ENCODE data around the gene PPL. TPM values are rescaled to one million over a fixed set of nuclear protein-coding genes. Genes with fewer than 3 reads are reported as not detected.

The PPL gene
- total and polyA plus RNA-seq, 2 of the 13 experiments (the other 11 are each of a cell fraction or from before 2014, with no cell fraction given), result 5.7 to 6.6 TPM

- TF ChIP-seq, protein P1, sequence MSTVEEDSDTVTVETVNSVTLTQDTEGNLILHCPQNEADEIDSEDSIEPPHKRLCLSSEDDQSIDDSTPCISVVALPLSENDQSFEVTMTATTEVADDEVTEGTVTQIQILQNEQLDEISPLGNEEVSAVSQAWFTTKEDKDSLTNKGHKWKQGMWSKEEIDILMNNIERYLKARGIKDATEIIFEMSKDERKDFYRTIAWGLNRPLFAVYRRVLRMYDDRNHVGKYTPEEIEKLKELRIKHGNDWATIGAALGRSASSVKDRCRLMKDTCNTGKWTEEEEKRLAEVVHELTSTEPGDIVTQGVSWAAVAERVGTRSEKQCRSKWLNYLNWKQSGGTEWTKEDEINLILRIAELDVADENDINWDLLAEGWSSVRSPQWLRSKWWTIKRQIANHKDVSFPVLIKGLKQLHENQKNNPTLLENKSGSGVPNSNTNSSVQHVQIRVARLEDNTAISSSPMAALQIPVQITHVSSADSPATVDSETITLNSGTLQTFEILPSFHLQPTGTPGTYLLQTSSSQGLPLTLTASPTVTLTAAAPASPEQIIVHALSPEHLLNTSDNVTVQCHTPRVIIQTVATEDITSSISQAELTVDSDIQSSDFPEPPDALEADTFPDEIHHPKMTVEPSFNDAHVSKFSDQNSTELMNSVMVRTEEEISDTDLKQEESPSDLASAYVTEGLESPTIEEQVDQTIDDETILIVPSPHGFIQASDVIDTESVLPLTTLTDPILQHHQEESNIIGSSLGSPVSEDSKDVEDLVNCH (CRISPR knock-in tag; IDR thresholded peaks at IDR 0.05), result no peak
- TF ChIP-seq RCOR2 (CRISPR knock-in tag; IDR thresholded peaks at IDR 0.05), result no peak; the same call in 1 of the 2 replicates
- TF ChIP-seq ZNF619 (CRISPR knock-in tag; IDR thresholded peaks at IDR 0.05), result no peak
- TF ChIP-seq ZNF232 (CRISPR knock-in tag; IDR thresholded peaks at IDR 0.05; ENCODE audit: borderline replicate concordance), result peak; percentile 50; the same call in 1 of the 2 replicates
- TF ChIP-seq ZBTB26 (CRISPR knock-in tag; IDR thresholded peaks at IDR 0.05; ENCODE audit: borderline replicate concordance), result no peak; the same call in 1 of the 2 replicates
- TF ChIP-seq ARNTL (CRISPR knock-in tag; IDR thresholded peaks at IDR 0.05), result peak; percentile 82
- TF ChIP-seq ZFP37 (CRISPR knock-in tag; IDR thresholded peaks at IDR 0.05; ENCODE audit: borderline replicate concordance), result no peak
- TF ChIP-seq ZNF616 (CRISPR knock-in tag; IDR thresholded peaks at IDR 0.05; ENCODE audit: low read depth), result 0 out of 2 replicates have a peak, but pooled peaks have one; percentile 27
- TF ChIP-seq MBNL3 (CRISPR knock-in tag; conservative IDR thresholded peaks at IDR 0.05), result no peak
- peak; percentile 86 for TF ChIP-seq ERF (CRISPR knock-in tag; IDR thresholded peaks at IDR 0.05)
- TF ChIP-seq, protein P2, sequence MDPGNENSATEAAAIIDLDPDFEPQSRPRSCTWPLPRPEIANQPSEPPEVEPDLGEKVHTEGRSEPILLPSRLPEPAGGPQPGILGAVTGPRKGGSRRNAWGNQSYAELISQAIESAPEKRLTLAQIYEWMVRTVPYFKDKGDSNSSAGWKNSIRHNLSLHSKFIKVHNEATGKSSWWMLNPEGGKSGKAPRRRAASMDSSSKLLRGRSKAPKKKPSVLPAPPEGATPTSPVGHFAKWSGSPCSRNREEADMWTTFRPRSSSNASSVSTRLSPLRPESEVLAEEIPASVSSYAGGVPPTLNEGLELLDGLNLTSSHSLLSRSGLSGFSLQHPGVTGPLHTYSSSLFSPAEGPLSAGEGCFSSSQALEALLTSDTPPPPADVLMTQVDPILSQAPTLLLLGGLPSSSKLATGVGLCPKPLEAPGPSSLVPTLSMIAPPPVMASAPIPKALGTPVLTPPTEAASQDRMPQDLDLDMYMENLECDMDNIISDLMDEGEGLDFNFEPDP (CRISPR knock-in tag; conservative IDR thresholded peaks at IDR 0.05), result no peak
- no peak for TF ChIP-seq SRSF4 (IDR thresholded peaks at IDR 0.05; ENCODE audit: low read depth, low read length, poor library complexity, severe bottlenecking)
- TF ChIP-seq HCFC1 (IDR thresholded peaks at IDR 0.05; ENCODE audit: low read depth, low read length), result no peak; the same call in 1 of the 2 replicates
- TF ChIP-seq HNRNPUL1 (IDR thresholded peaks at IDR 0.05; ENCODE audit: low read depth, low read length), result no peak
- TF ChIP-seq ZNF180 (CRISPR knock-in tag; IDR thresholded peaks at IDR 0.05; ENCODE audit: borderline replicate concordance, low read depth), result no peak
- TF ChIP-seq, protein P3, sequence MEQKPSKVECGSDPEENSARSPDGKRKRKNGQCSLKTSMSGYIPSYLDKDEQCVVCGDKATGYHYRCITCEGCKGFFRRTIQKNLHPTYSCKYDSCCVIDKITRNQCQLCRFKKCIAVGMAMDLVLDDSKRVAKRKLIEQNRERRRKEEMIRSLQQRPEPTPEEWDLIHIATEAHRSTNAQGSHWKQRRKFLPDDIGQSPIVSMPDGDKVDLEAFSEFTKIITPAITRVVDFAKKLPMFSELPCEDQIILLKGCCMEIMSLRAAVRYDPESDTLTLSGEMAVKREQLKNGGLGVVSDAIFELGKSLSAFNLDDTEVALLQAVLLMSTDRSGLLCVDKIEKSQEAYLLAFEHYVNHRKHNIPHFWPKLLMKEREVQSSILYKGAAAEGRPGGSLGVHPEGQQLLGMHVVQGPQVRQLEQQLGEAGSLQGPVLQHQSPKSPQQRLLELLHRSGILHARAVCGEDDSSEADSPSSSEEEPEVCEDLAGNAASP (CRISPR knock-in tag; IDR thresholded peaks at IDR 0.05; ENCODE audit: borderline replicate concordance), result peak; percentile 98
- peak; percentile 52; the same call in 1 of the 2 replicates for TF ChIP-seq ZNF205 (CRISPR knock-in tag; IDR thresholded peaks at IDR 0.05)
- TF ChIP-seq, protein P4, sequence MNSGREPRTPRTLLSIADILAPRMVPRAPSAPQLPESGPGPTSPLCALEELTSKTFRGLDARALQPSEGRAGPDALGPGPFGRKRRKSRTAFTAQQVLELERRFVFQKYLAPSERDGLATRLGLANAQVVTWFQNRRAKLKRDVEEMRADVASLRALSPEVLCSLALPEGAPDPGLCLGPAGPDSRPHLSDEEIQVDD (CRISPR knock-in tag; IDR thresholded peaks at IDR 0.05; ENCODE audit: borderline replicate concordance), result no peak
- TF ChIP-seq BATF2 (CRISPR knock-in tag; IDR thresholded peaks at IDR 0.05), result no peak
- TF ChIP-seq ZNF446 (CRISPR knock-in tag; IDR thresholded peaks at IDR 0.05), result no peak
Measured at GRCh38 chr16:4944333-4945281, 7.7 kb upstream of the PPL start (continued).

All from HepG2 (cell line).